Testis (tissue), 3 donors: ENCODE measurements around the gene SLC24A3. TPM values are rescaled to one million over a fixed set of nuclear protein-coding genes. Genes with fewer than 3 reads are reported as not detected.

ENCODE experiments used
- DNase-seq: peaks from one replicate; pipeline ENCODE4 v3.0.0-alpha.2; 2019
- H3K27ac ChIP-seq, 2 donors: fragments of 200-600 bp; sonication (generic); one replicate each; pipeline ENCODE4 v1.5.1; 2019
- H3K27me3 ChIP-seq: fragments of 200-600 bp; sonication (generic); one replicate; pipeline ENCODE4 v1.5.1; 2019
- H3K36me3 ChIP-seq: fragments of 200-600 bp; sonication (generic); one replicate; pipeline ENCODE4 v1.5.1; 2017; ENCODE audit warnings: low read depth; ENCODE audit errors: missing control alignments
- H3K4me1 ChIP-seq: fragments of 200-600 bp; sonication (generic); one replicate; pipeline ENCODE4 v1.5.1; 2019
- H3K4me3 ChIP-seq, 2 donors: fragments of 200-600 bp; sonication (generic); one replicate each; pipeline ENCODE4 v1.5.1; 2017 to 2019
- H3K9me3 ChIP-seq: fragments of 200-600 bp; sonication (generic); one replicate; pipeline ENCODE4 v1.5.1; 2017
- CTCF ChIP-seq, 3 experiments: fragments of 450-650 bp in 2 of 3; fragments of 200-600 bp in 1 of 3; sonication (generic) in 1 of 3; IDR thresholded peaks; one replicate each; pipeline ENCODE4 v1.5.1; 2016 to 2019; ENCODE audit warnings: antibody characterized with exemption in 3 of 3, mild to moderate bottlenecking in 2 of 3, moderate library complexity in 1 of 3
- POLR2A ChIP-seq: fragments of 450-650 bp; IDR thresholded peaks from one replicate; pipeline ENCODE4 v1.6.1; 2017; ENCODE audit warnings: antibody characterized with exemption, mild to moderate bottlenecking, moderate library complexity
- WGBS, 2 donors: methylation state at CpG; one replicate each; pipeline ENCODE4 v1.1.5; 2018; 5-methylcytosine and 5-hydroxymethylcytosine counted together
- intact Hi-C: fragments of 100-400 bp; cut with DNase I; formaldehyde crosslinking; loops from one replicate; pipeline ENCODE4 v1.15.1; 2023; ENCODE audit warnings: low total_unique reads
- polyA plus RNA-seq: library from polyadenylated mRNA; stranded (reverse); fragments of 350-450 nt; fragmentation: Illumina TruSeq; extraction: RNeasy Lipid Tissue Mini Kit (QIAGEN cat#74804); gene quantifications from one replicate; pipeline ENCODE4 v1.2.3, GENCODE V29; 2014; ENCODE audit warnings: low read depth, low replicate concordance; ENCODE audit not compliant: insufficient read depth
- total RNA-seq, 2 donors: library from RNA; depleted of rRNA; stranded (reverse); fragments of >200 nt; gene quantifications; one replicate each; pipeline ENCODE4 v1.2.3, GENCODE V29; 2016

Gene SLC24A3
- total and polyA plus RNA-seq, 3 donors from 2014 or later = 2.4 to 4.5 (median 3.8) TPM

GRCh38 chr20:19583532-19584175, 371.2 kb downstream of the SLC24A3 start:
- WGBS, 2 donors = 62 to 81% methylated on average over 9 to 12 of the region's 12 CpGs
- H3K4me1 ChIP-seq = no peaks in the 10 kb centered on the region
- intact Hi-C loops = loop anchor here (10.0 kb wide), 1 partner anchor 369 kb away; the partner anchor contains the start of gene SLC24A3
- H3K4me3 ChIP-seq = no peak overlapping the region
- no peak overlapping the region for H3K27ac ChIP-seq
- no peaks in the 10 kb centered on the region for H3K9me3 ChIP-seq
- peak; percentile 87 for DNase-seq
- no peak for TF ChIP-seq POLR2A
- peak; percentile 60 to 85 (median 74) for TF ChIP-seq CTCF (IDR thresholded peaks at IDR 0.05)
- H3K36me3 ChIP-seq = no peaks in the 10 kb centered on the region
- H3K27me3 ChIP-seq = no peaks in the 10 kb centered on the region

DNA sequence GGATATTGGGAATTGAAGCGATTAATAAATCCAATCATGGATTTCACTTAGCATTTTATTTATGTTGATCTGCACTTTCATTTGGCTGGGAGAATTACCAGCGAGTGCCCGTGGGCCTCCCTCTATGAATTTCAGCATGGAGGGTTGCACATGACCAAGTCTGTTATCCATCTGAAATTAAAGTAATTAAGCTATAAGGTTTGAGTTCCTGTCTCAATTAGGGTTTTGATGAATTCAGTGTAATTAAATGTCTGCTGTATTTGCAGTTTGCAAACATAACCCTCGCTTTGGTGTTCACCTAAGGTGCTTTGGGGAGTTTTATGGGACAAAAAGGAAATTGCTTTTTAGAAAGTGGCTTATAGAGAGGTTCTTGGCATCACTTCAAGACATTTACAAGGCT, 375.8 kb downstream of the SLC24A3 start:
- Histone ChIP-seq H3K27ac (no peak overlapping the region), H3K36me3 (no peaks in the 10 kb centered on the region), H3K27me3 (no peaks in the 10 kb centered on the region), H3K4me1 (peaks cover 7% of the 10 kb centered on the region), H3K9me3 (no peaks in the 10 kb centered on the region), H3K4me3 (no peak overlapping the region)
- DNase-seq = no peak
- TF ChIP-seq POLR2A = no peak
- TF ChIP-seq CTCF (IDR thresholded peaks at IDR 0.05) = no peak
- WGBS, 2 donors = 93 to 95% methylated on average over 4 of the region's 4 CpGs
- intact Hi-C loops = loop anchor here (10.0 kb wide), 1 partner anchor 373 kb away; the partner anchor contains the start of gene SLC24A3

DNA sequence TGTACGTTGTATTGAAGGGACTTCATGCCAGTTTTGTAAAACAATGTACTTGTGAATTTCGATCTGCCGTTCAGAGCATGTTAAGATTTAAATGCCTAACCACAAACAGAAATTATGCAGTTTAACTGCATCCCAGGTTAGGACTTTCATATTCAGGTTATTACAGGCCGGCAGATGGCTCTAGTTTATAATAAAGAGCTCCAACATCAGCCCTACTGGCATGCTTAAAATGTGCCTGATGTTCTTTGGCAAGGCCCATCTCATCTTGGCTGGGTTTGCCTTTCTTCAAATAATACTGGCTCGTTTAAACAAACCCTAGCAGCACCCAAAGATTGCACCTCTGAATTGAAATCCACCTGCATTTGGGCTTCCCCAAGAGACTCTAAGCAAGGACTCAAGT, 376.3 kb downstream of the SLC24A3 start:
- Histone ChIP-seq H3K36me3 (no peaks in the 10 kb centered on the region), H3K4me1 (peaks cover 7% of the 10 kb centered on the region), H3K27me3 (no peaks in the 10 kb centered on the region), H3K9me3 (no peaks in the 10 kb centered on the region), H3K4me3 (no peak overlapping the region), H3K27ac (no peak overlapping the region)
- DNase-seq = peak; percentile 58
- TF ChIP-seq CTCF (IDR thresholded peaks at IDR 0.05) = no peak
- no peak for TF ChIP-seq POLR2A
- intact Hi-C loops = loop anchor here (10.0 kb wide), 1 partner anchor 374 kb away; the partner anchor contains the start of gene SLC24A3
- WGBS, 2 donors = 59 to 67% methylated on average over 5 of the region's 5 CpGs

GRCh38 chr20:19589787-19590362, 377.4 kb downstream of the SLC24A3 start:
- no peak overlapping the region for H3K4me3 ChIP-seq
- H3K4me1 ChIP-seq = peaks cover 7% of the 10 kb centered on the region
- no peaks in the 10 kb centered on the region for H3K9me3 ChIP-seq
- DNase-seq = no peak
- 77 to 80% methylated on average over 5 of the region's 5 CpGs for WGBS, 2 donors
- TF ChIP-seq POLR2A (no peak), CTCF (IDR thresholded peaks at IDR 0.05) (no peak)
- H3K27ac ChIP-seq = no peak overlapping the region
- no peaks in the 10 kb centered on the region for H3K36me3 ChIP-seq
- intact Hi-C loops = loop anchor here (10.0 kb wide), 1 partner anchor 375 kb away; the partner anchor contains the start of gene SLC24A3
- H3K27me3 ChIP-seq = no peaks in the 10 kb centered on the region
